ENCODE data around the gene ANKRD63.

The ANKRD63 gene

GRCh38 chr15:40276927-40277326 lies 5.9 kb downstream of the ANKRD63 start:
- DNase-seq: peak; percentile 32

- DNase-seq: no peak
Observed at GRCh38 chr15:40275954-40276353, 6.9 kb downstream of the ANKRD63 start.

GRCh38 chr15:40275523-40275922 lies 7.3 kb downstream of the ANKRD63 start:
- no peak for DNase-seq

GRCh38 chr15:40274350-40275274 lies 8.3 kb downstream of the ANKRD63 start:
- peak; percentile 89 for DNase-seq

GRCh38 chr15:40273428-40273827 lies 9.4 kb downstream of the ANKRD63 start:
- no peak for DNase-seq

- DNase-seq: peak; percentile 13
Observed at GRCh38 chr15:40272485-40273056, 10.3 kb downstream of the ANKRD63 start.

DNA sequence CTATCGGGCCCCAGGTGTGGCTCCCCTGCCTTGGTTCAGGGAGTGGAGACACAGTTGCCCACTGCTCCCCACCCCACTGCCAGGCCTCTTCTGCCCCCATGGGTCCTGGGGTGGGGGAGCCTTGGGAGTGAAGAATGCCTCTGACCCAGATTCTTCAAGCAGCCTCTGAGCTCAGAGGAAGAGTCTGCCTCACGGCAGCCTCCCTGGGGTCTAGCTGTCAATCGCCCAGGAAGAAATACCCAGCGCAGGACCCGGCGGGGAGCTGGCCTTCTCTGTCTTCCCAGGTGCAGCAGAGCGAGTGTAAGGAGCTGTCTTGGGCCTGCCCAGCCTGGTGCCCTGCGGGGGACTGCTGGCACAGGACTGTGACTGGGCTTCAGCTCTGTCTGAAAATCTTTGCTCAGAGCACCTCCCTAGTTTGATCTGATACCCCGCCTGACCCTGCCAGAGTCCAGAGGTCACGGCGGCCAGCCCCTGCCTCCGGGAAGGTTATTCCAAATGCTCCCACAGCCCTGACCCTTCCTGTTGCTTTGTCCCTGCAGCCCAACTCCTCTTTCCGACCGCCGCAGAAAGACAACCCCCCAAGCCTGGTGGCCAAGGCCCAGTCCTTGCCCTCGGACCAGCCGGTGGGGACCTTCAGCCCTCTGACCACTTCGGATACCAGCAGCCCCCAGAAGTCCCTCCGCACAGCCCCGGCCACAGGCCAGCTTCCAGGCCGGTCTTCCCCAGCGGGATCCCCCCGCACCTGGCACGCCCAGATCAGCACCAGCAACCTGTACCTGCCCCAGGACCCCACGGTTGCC lies 11.0 kb downstream of the ANKRD63 start:
- DNase-seq: no peak

DNA sequence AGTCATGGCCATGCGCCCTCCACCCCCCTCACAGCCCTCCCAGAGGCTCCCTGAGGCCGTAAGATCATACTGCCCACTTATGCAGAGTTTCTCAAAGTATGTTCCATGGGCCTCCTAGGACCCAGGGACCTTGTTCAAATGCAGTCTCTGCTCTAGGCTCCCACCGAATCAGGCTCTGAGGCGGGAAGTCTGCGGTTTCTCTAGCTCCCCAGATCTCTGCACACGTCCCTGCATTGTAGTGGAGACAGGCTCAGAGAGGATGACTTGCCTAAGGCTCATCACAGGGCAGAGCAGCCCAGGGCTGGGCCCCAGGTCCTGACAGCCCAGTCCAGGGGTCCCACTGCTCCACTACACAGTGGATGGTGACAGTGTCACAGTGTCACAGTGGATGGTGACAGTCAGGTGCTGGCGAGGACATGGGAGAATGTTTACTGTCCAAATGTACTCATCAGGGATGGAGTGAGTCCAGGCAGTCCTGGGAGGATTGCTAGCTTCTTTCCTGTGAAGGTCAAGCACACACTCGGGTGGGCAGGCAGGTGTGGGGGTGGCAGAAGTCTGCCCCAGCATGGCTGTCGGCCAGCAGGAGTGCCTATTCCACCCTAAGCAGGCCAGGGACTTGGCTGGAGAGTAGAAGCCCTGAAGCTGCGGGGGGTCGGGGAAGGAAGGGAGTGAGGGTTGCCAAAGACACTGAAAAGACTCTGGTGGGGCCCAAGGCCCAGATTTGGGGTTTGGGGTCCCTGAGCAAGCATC lies 12.4 kb downstream of the ANKRD63 start:
- no peak for DNase-seq

DNA sequence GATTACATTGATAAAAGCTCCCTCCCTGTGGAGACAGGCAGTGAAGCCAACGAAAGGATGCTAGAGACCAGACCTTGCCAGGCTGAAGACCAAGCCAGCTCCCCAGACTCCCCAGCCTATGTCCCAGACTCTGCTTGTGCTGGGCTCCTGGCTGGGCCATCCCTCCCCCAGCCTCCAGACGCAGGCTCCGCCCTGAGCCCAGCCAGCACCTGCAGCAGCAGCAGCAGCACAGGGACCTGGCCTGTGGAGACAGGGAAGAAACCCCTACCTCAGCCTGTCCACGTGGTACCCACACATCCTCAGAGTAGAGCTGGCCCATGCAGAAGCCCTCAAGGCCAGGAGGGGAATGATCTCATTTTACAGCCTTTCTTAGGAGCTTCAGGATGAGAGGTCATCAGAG lies 13.3 kb downstream of the ANKRD63 start:
- DNase-seq: no peak

DNA sequence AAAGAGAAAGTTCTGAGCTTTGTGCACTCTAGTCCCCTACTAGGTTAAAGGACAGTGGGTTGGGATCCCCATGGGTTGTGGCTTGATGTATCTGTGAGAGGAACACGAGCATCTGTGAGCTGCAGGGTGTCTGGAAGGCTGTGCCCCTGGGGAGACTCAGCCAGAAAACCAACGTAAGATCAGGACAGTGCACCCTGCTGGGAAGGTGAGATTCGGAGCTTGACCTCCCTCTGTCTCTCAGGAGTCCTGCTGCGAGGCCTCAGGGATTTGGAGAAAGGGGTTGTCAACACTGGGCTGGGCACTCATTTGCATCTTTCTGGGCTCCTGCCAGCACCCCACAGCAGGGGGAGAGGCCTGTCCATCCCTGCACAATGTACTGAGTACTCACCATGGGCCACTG lies 15.2 kb downstream of the ANKRD63 start:
- no peak for DNase-seq

DNA sequence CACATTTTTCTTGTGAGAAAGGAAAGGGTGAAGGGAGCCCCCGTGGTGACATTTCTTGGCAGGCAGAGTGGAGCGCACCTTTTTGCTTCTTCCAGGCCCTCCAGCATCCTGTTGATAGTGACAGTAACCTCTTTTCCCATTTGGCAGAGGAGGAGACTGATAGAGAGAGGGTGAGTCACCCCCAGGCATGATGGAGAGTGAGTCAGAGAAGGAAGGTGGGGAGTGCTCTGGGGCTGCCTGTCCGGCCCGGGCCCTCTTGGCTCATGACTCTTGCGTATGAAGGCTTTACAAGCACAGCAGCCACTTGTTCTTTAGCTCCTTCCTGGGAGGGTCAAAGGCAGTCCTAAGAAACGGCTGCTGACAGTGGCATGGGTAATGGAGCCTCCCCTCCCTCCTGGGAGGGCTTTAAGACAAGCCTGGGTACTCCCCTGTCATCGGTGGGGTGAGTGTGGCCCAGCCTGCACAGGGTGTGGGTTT lies 16.0 kb downstream of the ANKRD63 start:
- no peak for DNase-seq

DNA sequence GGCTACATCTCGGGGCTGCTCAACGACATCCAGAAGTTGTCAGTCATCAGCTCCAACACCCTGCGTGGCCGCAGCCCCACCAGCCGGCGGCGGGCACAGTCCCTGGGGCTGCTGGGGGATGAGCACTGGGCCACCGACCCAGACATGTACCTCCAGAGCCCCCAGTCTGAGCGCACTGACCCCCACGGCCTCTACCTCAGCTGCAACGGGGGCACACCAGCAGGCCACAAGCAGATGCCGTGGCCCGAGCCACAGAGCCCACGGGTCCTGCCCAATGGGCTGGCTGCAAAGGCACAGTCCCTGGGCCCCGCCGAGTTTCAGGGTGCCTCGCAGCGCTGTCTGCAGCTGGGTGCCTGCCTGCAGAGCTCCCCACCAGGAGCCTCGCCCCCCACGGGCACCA lies 17.0 kb downstream of the ANKRD63 start:
- DNase-seq: no peak

- no peak for DNase-seq
Observed at GRCh38 chr15:40265355-40265754, 17.5 kb downstream of the ANKRD63 start.

DNA sequence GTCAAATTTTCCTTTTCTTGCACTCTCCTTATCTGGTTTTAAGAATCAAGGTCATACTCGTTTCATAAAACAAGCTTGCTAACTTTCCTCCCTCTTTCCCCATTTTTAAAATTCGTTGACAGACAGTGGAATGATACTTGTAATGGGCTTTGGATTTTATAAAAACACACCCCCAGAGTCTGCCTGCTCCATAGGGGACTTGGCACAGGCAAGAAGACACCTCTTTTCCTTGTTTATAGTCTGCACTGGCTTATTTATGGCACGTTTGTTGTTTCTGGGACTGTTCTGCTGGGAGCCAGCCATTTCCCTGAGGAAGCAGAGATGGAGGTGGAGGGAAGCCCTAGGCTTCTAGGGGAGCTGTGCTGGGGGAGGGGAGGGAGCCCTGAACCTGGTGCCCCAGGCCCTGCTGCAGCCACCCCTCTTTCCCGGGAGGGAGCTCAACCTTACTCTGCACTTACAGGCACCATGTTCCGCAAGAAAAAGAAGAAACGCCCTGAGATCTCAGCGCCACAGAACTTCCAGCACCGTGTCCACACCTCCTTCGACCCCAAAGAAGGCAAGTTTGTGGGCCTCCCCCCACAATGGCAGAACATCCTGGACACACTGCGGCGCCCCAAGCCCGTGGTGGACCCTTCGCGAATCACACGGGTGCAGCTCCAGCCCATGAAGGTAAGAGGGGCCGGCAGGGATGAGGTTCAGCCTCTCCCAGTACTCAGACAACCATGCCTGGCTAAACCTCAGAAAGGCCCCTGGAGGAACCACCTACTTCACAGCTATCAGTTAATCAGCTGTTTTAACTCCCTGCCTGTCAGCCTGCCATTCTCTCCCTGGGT lies 18.3 kb downstream of the ANKRD63 start:
- no peak for DNase-seq

DNA sequence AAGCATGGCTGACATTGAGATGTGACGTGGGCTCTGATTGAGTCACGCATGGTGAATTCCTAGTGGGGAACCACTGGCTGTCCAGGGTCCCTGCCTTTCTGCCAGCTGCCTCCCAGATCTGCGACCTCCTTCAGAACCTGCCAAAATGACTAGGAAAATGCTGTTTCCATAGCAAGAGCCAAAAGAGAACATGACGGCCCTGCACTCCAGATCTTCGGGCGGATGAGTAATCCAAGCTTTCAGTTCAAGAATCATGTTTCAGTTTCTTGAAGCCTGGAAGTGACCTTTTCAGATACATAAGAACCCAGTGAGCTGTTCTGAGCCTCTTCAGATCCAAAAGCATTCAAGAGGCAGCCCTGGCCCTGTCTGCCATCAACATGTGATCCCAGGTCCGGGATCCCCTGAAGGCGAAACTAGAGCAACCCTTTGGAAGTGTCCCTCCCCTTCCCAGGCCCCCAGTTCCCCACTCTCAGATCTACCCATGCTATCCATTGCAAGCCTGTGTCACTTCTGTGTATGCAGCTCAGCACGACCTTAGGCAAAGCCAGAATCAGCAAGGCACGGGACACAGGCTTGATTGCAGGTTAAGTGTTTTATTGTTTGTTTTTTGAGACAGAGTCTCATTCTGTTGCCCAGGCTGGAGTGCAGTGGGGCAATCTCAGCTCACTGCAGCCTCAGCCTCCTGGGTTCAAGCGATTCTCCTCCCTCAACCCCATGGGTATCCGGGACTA lies 19.7 kb downstream of the ANKRD63 start:
- no peak for DNase-seq

- DNase-seq: peak; percentile 29
Observed at GRCh38 chr15:40259021-40259420, 23.8 kb downstream of the ANKRD63 start.

DNA sequence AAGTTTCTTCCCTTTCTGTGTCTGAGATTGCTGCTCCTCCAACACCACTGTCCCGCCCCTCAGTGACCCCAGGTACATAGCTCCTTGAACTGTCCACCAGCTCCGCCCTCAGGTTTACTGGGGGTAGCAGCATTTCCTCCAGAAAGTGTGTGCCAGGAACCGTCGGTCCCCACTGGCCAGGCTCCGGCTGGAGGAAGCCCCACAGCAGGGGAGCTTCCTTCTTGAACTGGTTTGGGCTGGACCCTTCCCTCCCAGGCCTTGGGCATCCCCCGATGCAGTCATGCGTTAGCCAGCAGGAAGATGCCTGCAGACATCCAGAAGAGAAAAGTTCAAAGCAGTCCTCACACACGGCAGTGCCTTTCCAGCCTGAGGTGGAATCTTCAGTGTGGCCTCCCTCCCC lies 24.3 kb downstream of the ANKRD63 start:
- no peak for DNase-seq

- DNase-seq: no peak
Observed at GRCh38 chr15:40257656-40258450, 25.0 kb downstream of the ANKRD63 start.

GRCh38 chr15:40256638-40257235 lies 26.1 kb downstream of the ANKRD63 start:
- peak; percentile 48 for DNase-seq

DNA sequence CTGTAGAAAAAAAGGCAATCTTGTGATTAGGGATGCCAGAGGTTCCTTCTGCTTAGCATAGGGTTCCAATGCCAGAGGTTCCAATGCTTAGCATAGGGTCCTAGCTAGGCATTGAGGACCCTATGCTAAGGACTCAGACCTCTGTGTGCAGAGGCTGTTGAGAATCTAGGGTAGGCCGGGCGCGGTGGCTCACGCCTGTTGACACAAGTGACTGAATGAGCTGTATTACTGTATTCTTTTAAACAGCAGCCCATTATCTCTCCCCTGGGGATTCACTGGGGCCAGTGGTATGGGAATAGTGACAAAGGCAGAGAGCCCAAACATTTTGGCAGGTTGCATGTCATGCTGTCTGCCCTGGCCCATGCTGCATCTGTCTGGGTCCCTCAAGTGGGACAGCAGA lies 27.8 kb downstream of the ANKRD63 start:
- peak; percentile 26 for DNase-seq

All from NCI-H82 (cell line).